HepG2 (cell line): ENCODE data around the gene FBXW4. TPM values are rescaled to one million over a fixed set of nuclear protein-coding genes. Genes with fewer than 3 reads are reported as not detected.
A peak's percentile ranks its signal among the peaks of the same experiment; 100 is the strongest.

ENCODE experiments used
- ATAC-seq: fragments of 200-7000 bp; cut with Tn5 transposase; 3 replicates; pipeline ENCODE4 v1.9.1; 2020; ENCODE audit warnings: mild to moderate bottlenecking, moderate library complexity
- BruUV-seq: library from RNA; stranded (reverse); fragments of 400-500 nt; replicated peaks from 2 replicates; lab custom pipeline; 2021; lab: Mats Ljungman, UMichigan
- CTCF ChIA-PET: fragments of 300-600 bp; formaldehyde crosslinking; extraction: SDS; loops from one replicate; lab custom pipeline; 2021; ENCODE audit warnings: low total read pairs, inconsistent platforms, low intra/inter-chr PET ratio; lab: Yijun Ruan, JAX
- POLR2A ChIA-PET: fragments of 350-600 bp; sonication (Branson Sonifier 250); formaldehyde crosslinking; loops from one replicate; lab custom pipeline; 2020; ENCODE audit warnings: antibody characterized with exemption, inconsistent platforms; lab: Yijun Ruan, JAX
- DNase-seq: peaks from one replicate; pipeline ENCODE4 v3.0.0-alpha.2; 2015; ENCODE audit warnings: low spot score
- FAIRE-seq: peaks from 3 replicates; lab custom pipeline; 2011; peaks lifted over from hg19 to GRCh38; lab: Jason Lieb, UNC
- H2AFZ ChIP-seq: one replicate; pipeline ENCODE4 v1.6.1; 2011; ENCODE audit warnings: low read length, inconsistent platforms
- H3K27ac ChIP-seq: fragments of 300-600 bp; 3 replicates; pipeline ENCODE4 v1.8.0; 2011; ENCODE audit warnings: mixed run types, mild to moderate bottlenecking, mixed read lengths, low read length, inconsistent platforms; ENCODE audit not compliant: insufficient read depth; ENCODE audit errors: extremely low read length
- H3K27me3 ChIP-seq, 2 experiments: fragments of 200-600 bp in 1 of 2; 2 replicates in 1 of 2; 3 replicates in 1 of 2; pipeline versions ENCODE4 v1.6.0 to v1.8.0; 2011; ENCODE audit warnings: low read length in 2 of 2, mild to moderate bottlenecking in 2 of 2, moderate library complexity in 2 of 2, inconsistent platforms in 1 of 2; ENCODE audit not compliant: insufficient read depth in 2 of 2, control insufficient read depth in 1 of 2
- H3K36me3 ChIP-seq, 2 experiments: fragments of 200-600 bp in 1 of 2; replicated peaks in 1 of 2; 2 replicates in 1 of 2; 3 replicates in 1 of 2; pipeline versions ENCODE4 v1.5.1 to v1.8.0; 2011; ENCODE audit warnings: low read length in 2 of 2, inconsistent platforms in 1 of 2; ENCODE audit not compliant: insufficient read depth in 2 of 2, control insufficient read depth in 1 of 2
- H3K4me1 ChIP-seq: 2 replicates; pipeline ENCODE4 v1.5.1; 2012; ENCODE audit warnings: low read length, inconsistent platforms; ENCODE audit not compliant: insufficient read depth
- H3K4me2 ChIP-seq: 2 replicates; pipeline ENCODE4 v1.6.0; 2011; ENCODE audit warnings: low read depth, low read length, inconsistent platforms
- H3K4me3 ChIP-seq, 3 experiments: fragments of 200-600 bp in 1 of 3; sonication (generic), shearing (Covaris generic) in 1 of 3; replicated peaks in 1 of 3; 2 replicates each; pipeline ENCODE4 v1.5.1; 2011 to 2016; ENCODE audit warnings: low read length in 3 of 3, inconsistent platforms in 2 of 3, low read depth in 2 of 3, mild to moderate bottlenecking in 2 of 3, control low read depth in 1 of 3, mixed read lengths in 1 of 3; ENCODE audit not compliant: insufficient read depth in 1 of 3
- H3K79me2 ChIP-seq: one replicate; pipeline ENCODE4 v1.6.1; 2011; ENCODE audit warnings: low read length, inconsistent platforms; ENCODE audit not compliant: insufficient read depth
- H3K9ac ChIP-seq: 2 replicates; pipeline ENCODE4 v1.6.0; 2011; ENCODE audit warnings: mild to moderate bottlenecking, low read depth, low read length, inconsistent platforms; ENCODE audit not compliant: insufficient read depth
- H3K9me3 ChIP-seq: 2 replicates; pipeline ENCODE4 v1.5.1; 2012; ENCODE audit warnings: mild to moderate bottlenecking, low read length
- H4K20me1 ChIP-seq: 2 replicates; pipeline ENCODE4 v1.6.0; 2011; ENCODE audit warnings: inconsistent platforms, mild to moderate bottlenecking, low read length, moderate library complexity; ENCODE audit not compliant: insufficient read depth
- BORCS8-MEF2B ChIP-seq: sonication (generic); formaldehyde crosslinking; IDR thresholded peaks from 2 replicates; pipeline ENCODE4 v1.8.0; 2022; ENCODE audit warnings: mild to moderate bottlenecking, missing genetic modification reagents
- CBX2 ChIP-seq, 2 experiments: fragments of 200-600 bp in 1 of 2; sonication (generic); formaldehyde crosslinking in 1 of 2; IDR thresholded peaks; 2 replicates each; pipeline versions ENCODE4 v1.7.0 to v1.8.1; 2018 to 2022; ENCODE audit warnings: low read depth in 2 of 2, low read length in 1 of 2, mild to moderate bottlenecking in 1 of 2, missing genetic modification reagents in 1 of 2
- ETV5 ChIP-seq: IDR thresholded peaks from 2 replicates; pipeline ENCODE4 v1.6.1; 2018; ENCODE audit warnings: missing biosample characterization, missing genetic modification reagents, inconsistent platforms, borderline replicate concordance
- FUBP1 ChIP-seq: sonication (generic); formaldehyde crosslinking; IDR thresholded peaks from 2 replicates; pipeline ENCODE4 v1.5.1; 2020; ENCODE audit warnings: missing genetic modification reagents, mild to moderate bottlenecking, borderline replicate concordance
- GTF3A ChIP-seq: sonication (generic); formaldehyde crosslinking; conservative IDR thresholded peaks from 2 replicates; pipeline ENCODE4 v1.4.0; 2020; ENCODE audit warnings: mild to moderate bottlenecking, missing genetic modification reagents
- HIC2 ChIP-seq: sonication (generic); formaldehyde crosslinking; IDR thresholded peaks from 2 replicates; pipeline ENCODE4 v1.9.0; 2022; ENCODE audit warnings: low read depth, missing genetic modification reagents
- KMT2A ChIP-seq: sonication (generic); formaldehyde crosslinking; IDR thresholded peaks from 2 replicates; pipeline ENCODE4 v1.4.0; 2020; ENCODE audit warnings: missing genetic modification reagents
- MLLT10 ChIP-seq: sonication (generic); formaldehyde crosslinking; IDR thresholded peaks from 2 replicates; pipeline ENCODE4 v1.4.0; 2020; ENCODE audit warnings: missing genetic modification reagents
- MYC ChIP-seq: sonication (generic); formaldehyde crosslinking; IDR thresholded peaks from 2 replicates; pipeline ENCODE4 v1.9.0; 2021; ENCODE audit warnings: missing genetic modification reagents, borderline replicate concordance
- POLR2A ChIP-seq, 2 experiments: IDR thresholded peaks; 2 replicates each; pipeline ENCODE4 v1.6.1; 2011; ENCODE audit warnings: low read depth in 2 of 2, low read length in 2 of 2, mild to moderate bottlenecking in 1 of 2, moderate library complexity in 1 of 2; ENCODE audit not compliant: insufficient read depth in 1 of 2
- REL ChIP-seq: sonication (generic); formaldehyde crosslinking; conservative IDR thresholded peaks from 2 replicates; pipeline ENCODE4 v1.8.0; 2022; ENCODE audit warnings: mild to moderate bottlenecking, missing genetic modification reagents, moderate library complexity
- SMARCE1 ChIP-seq: fragments of 450-650 bp; IDR thresholded peaks from 2 replicates; pipeline ENCODE4 v1.6.1; 2017; ENCODE audit warnings: borderline replicate concordance
- XRCC5 ChIP-seq: fragments of 200-400 bp; formaldehyde crosslinking; optimal IDR thresholded peaks from 2 replicates; pipeline ENCODE3; 2017; ENCODE audit warnings: mild to moderate bottlenecking, low read length
- ZNF3 ChIP-seq: IDR thresholded peaks from 2 replicates; pipeline ENCODE4 v1.7.0; 2017; ENCODE audit warnings: inconsistent platforms
- ZNF512 ChIP-seq: sonication (generic); formaldehyde crosslinking; IDR thresholded peaks from 2 replicates; pipeline ENCODE4 v1.4.0; 2020; ENCODE audit warnings: mild to moderate bottlenecking, missing genetic modification reagents
- ZNF563 ChIP-seq: sonication (generic); formaldehyde crosslinking; IDR thresholded peaks from 2 replicates; pipeline ENCODE4 v1.8.0; 2022; ENCODE audit warnings: mild to moderate bottlenecking, moderate library complexity, missing genetic modification reagents
- ZNF572 ChIP-seq: sonication (generic); formaldehyde crosslinking; IDR thresholded peaks from 2 replicates; pipeline ENCODE4 v1.5.1; 2020; ENCODE audit warnings: mild to moderate bottlenecking, missing genetic modification reagents
- ZNF615 ChIP-seq: sonication (generic); formaldehyde crosslinking; IDR thresholded peaks from 2 replicates; pipeline ENCODE4 v1.5.0; 2020; ENCODE audit warnings: mild to moderate bottlenecking, missing genetic modification reagents, borderline replicate concordance
- WGBS: methylation state at CpG from one replicate; pipeline ENCODE4 v1.1.6; 2017; ENCODE audit warnings: low lambda C conversion rate; 5-methylcytosine and 5-hydroxymethylcytosine counted together
- in situ Hi-C: cut with HindIII; loops from 2 replicates; pipeline ENCODE4 v1.10.0; 2017; ENCODE audit warnings: low pct_unique_long_range_greater_than_20kb; ENCODE audit not compliant: extremely low pct_ligation_motif_present
- intact Hi-C: fragments of 100-400 bp; cut with micrococcal nuclease; formaldehyde crosslinking; loops from one replicate; pipeline ENCODE4 v1.10.0; 2022; ENCODE audit not compliant: unreplicated experiment
- polyA plus RNA-seq, 8 experiments: library from polyadenylated mRNA; depleted of rRNA in 3 of 8; stranded (reverse) in 7 of 8; unstranded in 1 of 8; fragments of >200 nt; fragmentation: Illumina TruSeq in 4 of 8; extraction: Trizol in 4 of 8; gene quantifications; 2 replicates each; pipeline versions ENCODE4 v1.2.1 to v1.2.3, GENCODE V29; 2011 to 2016; ENCODE audit warnings: low read depth in 4 of 8, missing spikeins in 1 of 8, mixed read lengths in 1 of 8; ENCODE audit not compliant: insufficient read depth in 1 of 8
- total RNA-seq, 5 experiments: library from RNA; depleted of rRNA; stranded (reverse); fragments of >200 nt; fragmentation: Illumina TruSeq; extraction: Trizol; gene quantifications; 2 replicates each; pipeline ENCODE4 v1.2.3, GENCODE V29; 2016; ENCODE audit warnings: low read depth in 1 of 5

Gene FBXW4
- total and polyA plus RNA-seq, 2 of the 13 experiments (the other 11 are each of a cell fraction or from before 2014, with no cell fraction given): 23.5 to 33.7 TPM

- peak; percentile 96 for FAIRE-seq
- DNase-seq: peak; percentile 93
- no peaks in the 10 kb centered on the region; a peak in 1 of 5 replicates for H3K27me3 ChIP-seq
- 0% methylated on average over 6 of the region's 50 CpGs for WGBS
- peak within 1 kb of the TSS; percentile 90 for H3K9ac ChIP-seq
- H3K9me3 ChIP-seq: no peaks in the 10 kb centered on the region
- H3K27ac ChIP-seq: peak within 1 kb of the TSS; percentile 60
- in situ Hi-C loops: no loop called here
- H3K4me1 ChIP-seq: peaks cover 25% of the 10 kb centered on the region
- peaks cover 3 to 16% of the 10 kb centered on the region in 2 experiments; a peak in 3 of 5 replicates for H3K36me3 ChIP-seq
- peak; percentile 98 for ATAC-seq
- intact Hi-C loops: no loop called here
- H3K4me2 ChIP-seq: peak within 1 kb of the TSS; percentile 94
- peak within 1 kb of the TSS; percentile 86 to 95 (median 94) for H3K4me3 ChIP-seq
- POLR2A ChIA-PET: interaction anchor here (1.2 to 2.0 kb wide), 6 partner anchors 9 to 106 kb away, joined by 3 to 10 read pairs (median 4); no protein-coding TSS in a partner anchor
- peaks cover 16% of the 10 kb centered on the region for H3K79me2 ChIP-seq
- no peaks in the 10 kb centered on the region for H4K20me1 ChIP-seq
- TSS peak; percentile 56 for BruUV-seq
- peak within 1 kb of the TSS; percentile 63 for H2AFZ ChIP-seq
- CTCF ChIA-PET: no interaction called here
- TF ChIP-seq GTF3A (CRISPR knock-in tag) (no peak), KMT2A (CRISPR knock-in tag) (no peak; the same call in none of the 2 replicates), BORCS8-MEF2B (CRISPR knock-in tag) (0 out of 2 replicates have a peak, but pooled peaks have one; percentile 47), FUBP1 (CRISPR knock-in tag) (no peak), ZNF3 (CRISPR knock-in tag) (no peak), ZNF512 (CRISPR knock-in tag) (no peak), MLLT10 (CRISPR knock-in tag) (no peak), REL (no peak), ZNF563 (no peak), POLR2A (IDR thresholded peaks at IDR 0.05; ENCODE audit: insufficient read depth in 1 of 2, low read depth in 2 of 2, low read length in 2 of 2) (peak; percentile 30 to 72; a peak in 3 of 4 replicates), XRCC5 (peak; percentile 52), ZNF615 (no peak), ETV5 (CRISPR knock-in tag) (peak; percentile 68), MYC (CRISPR knock-in tag) (peak; percentile 71; the same call in 1 of the 2 replicates), HIC2 (CRISPR knock-in tag) (peak; percentile 14; the same call in 1 of the 2 replicates), SMARCE1 (no peak), ZNF572 (CRISPR knock-in tag) (0 out of 2 replicates have a peak, but pooled peaks have one; percentile 16), CBX2 (IDR thresholded peaks at IDR 0.05; ENCODE audit: low read depth, low read length) (no peak), CBX2 (CRISPR knock-in tag; IDR thresholded peaks at IDR 0.05; ENCODE audit: low read depth) (no peak)
These were observed 107.0 kb downstream of the FBXW4 start, which contains the start of the genes DPCD and POLL for GRCh38 chr10:101587725-101588653. Gene DPCD, plus strand, starts transcription at chr10:101588321. Its CDS starts 16 bp downstream, at chr10:101588337. Gene POLL, minus strand, starts transcription at chr10:101588257. Its CDS starts 897 bp downstream, at chr10:101587360.
